NOMO-1 (cell line): ENCODE data around the gene SPATA3.

Experiments
- DNase-seq, 2 experiments: peaks; one replicate each; lab custom pipeline; 2025; ENCODE audit not compliant: unreplicated experiment in 2 of 2; lab: John Stamatoyannopoulos, UW

SPATA3 gene

GRCh38 chr2:230995821-230996220 is at the start of gene SPATA3:
TSS of gene SPATA3 (plus strand) at chr2:230996121. CDS start at chr2:230996234, 113 bp downstream.
- DNase-seq, result no peak

GRCh38 chr2:230946429-230947234 is 49.3 kb upstream of the SPATA3 start:
- DNase-seq, result no peak

GRCh38 chr2:230947235-230947576 is 48.7 kb upstream of the SPATA3 start:
- no peak for DNase-seq

GRCh38 chr2:230947908-230948365 is 48.0 kb upstream of the SPATA3 start:
- no peak for DNase-seq

DNA sequence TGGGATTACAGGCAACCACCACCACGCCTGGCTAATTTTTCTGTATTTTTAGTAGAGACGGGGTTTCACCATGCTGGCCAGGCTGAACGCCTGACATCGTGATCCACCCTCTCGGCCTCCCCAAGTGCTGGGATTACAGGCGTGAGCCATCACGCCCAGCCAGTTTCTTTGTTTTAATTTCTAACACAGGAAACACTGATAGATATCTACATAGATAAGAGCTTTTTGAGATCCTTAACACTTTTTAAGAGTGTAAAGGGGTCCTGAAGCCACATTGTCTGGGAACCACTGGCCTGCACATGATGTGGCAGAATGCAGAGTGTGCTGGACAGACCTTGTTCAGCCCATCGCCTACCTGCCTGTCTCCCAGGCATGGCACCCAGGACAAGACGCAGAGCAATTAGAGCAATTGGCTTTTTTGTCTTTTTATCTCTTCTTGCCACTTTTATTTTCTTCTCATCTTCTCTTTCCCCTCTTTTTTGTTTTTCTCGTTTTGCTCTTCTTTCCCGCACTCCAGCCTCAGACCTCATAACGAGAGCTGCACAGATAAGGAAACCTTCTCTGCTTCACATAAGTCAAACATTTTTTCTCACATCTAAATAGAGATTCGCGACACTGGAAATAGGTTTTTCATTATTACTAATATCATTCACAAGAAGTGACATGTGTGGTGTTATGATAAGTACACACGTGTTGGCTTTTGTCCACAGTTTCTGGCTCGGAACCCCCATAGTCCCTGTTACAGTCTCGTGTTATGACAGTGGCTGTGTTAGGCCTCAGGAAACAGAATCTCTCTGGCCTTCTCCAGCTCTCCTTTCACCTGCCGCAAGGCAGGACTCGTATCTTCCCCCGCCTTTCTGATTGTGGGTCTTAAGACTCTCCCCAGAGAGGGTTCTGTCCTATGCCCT is 45.7 kb upstream of the SPATA3 start:
- DNase-seq, result no peak

DNA sequence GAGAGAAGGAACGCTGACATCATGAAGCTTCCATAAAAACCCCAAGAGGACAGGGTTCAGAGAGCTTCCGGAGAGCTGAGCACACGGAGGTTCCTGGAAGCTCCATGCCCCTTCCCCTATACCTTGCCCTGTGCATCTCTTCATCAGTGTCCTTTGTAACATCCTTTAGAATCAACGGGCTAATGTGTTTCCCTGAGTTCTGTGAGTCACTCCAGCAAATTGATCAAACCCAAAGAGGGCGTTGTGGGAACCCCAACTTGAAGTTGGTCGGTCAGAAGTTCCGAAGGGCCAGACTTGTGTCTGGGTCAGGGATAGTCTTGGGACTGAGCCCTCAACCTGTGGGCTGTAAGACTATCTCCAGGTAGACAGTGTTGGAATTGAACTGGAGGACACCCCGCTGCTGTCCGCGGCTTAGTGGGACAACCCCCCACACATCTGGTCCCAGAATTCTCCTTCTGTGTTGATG is 45.0 kb upstream of the SPATA3 start:
- no peak for DNase-seq

- DNase-seq, result no peak
Observed at GRCh38 chr2:230951396-230951795, 44.5 kb upstream of the SPATA3 start.

GRCh38 chr2:230952226-230952956 is 43.5 kb upstream of the SPATA3 start:
- DNase-seq, result no peak

DNA sequence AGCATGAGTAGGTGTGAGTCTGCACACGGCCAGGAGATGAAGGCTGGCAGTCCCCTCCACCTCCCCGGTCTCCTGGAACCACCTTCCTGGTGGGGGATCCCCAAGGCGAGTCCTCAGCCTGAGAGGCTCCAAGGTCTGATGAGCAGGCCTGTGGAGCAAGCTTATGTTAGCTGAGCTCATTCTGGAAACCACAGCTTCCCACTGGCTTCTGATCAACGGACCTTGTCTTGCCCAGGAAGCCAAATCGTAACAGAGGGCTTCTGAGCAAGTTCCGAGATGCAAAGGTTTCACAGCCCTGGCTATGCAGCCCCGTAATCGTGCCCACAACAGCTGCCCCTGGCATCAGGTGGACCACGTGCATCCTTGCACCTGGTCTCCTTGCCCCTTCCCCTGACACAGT is 42.1 kb upstream of the SPATA3 start:
- no peak for DNase-seq

- no peak for DNase-seq
Observed at GRCh38 chr2:230954746-230955145, 41.2 kb upstream of the SPATA3 start.

- DNase-seq, result no peak
Observed at GRCh38 chr2:230955163-230955737, 40.7 kb upstream of the SPATA3 start.

- DNase-seq, result peak; percentile 14 to 16
Observed at GRCh38 chr2:230956827-230957755, 38.8 kb upstream of the SPATA3 start.

DNA sequence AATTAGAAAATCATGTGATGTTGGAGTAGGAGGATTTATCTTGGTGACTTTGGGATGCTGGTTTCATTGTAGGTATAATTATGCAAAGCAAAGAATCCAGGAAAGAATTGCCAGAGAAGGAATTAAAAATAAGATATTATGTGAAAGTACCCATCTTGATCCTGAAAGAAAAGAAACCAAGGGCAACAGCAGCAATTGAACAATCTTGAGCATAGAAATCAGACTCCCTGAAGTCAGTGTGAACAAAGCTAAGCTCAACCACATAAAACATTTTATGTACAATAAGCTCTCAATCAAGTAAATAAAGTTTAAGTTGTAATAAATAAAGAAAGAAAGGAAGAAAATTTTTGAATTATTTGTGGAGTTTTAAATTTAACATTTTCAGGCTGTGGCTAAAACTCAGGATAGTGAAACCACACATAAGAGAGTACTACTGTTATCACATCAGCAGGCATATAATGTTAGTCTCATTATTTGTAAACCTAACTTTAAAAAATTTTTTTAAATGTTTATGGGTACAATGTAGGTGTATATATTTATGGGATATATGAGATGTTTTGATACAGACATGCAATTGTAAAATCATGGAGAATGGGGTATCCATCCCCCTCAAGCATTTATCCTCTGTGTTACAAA is 38.0 kb upstream of the SPATA3 start:
- DNase-seq, result no peak

GRCh38 chr2:230958820-230959756 is 36.8 kb upstream of the SPATA3 start:
- no peak for DNase-seq

GRCh38 chr2:230960026-230960425 is 35.9 kb upstream of the SPATA3 start:
- no peak for DNase-seq

- DNase-seq, result no peak
Observed at GRCh38 chr2:230961091-230961491, 34.8 kb upstream of the SPATA3 start.

- DNase-seq, result no peak
Observed at GRCh38 chr2:230964136-230964730, 31.7 kb upstream of the SPATA3 start.

- no peak for DNase-seq
Observed at GRCh38 chr2:230967113-230967512, 28.8 kb upstream of the SPATA3 start.
